Activated CD4-positive, CD25-positive, alpha-beta regulatory T cell treated with anti-CD3 and anti-CD28 coated beads, Interleukin-2, amount 50 U/mL, for 72 hours (primary cell): Measurements from ENCODE around the gene CCL2.

Experiments used
- DNase-seq: peaks from one replicate; pipeline ENCODE4 v3.0.0; 2021

Gene CCL2

DNA sequence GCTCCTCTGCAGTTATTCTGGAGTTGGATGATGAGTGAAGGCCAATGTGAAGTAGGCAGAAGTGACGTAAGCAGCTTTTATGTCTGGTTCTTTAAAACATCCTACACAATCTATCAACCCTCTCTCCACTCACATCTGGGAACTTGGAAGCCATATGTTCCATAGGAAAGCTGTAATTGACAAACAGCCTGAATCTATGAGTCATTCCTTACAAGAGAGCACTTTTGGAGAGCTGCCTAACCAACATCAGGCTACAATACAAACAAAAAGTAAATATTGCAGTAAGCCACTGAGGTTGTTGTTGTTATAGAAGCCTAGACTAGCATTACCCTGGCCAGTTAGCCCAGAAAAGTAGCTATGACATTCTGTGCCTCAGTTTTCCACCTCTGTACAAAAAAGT, 20.8 kb downstream of the CCL2 start:
- DNase-seq = no peak

DNA sequence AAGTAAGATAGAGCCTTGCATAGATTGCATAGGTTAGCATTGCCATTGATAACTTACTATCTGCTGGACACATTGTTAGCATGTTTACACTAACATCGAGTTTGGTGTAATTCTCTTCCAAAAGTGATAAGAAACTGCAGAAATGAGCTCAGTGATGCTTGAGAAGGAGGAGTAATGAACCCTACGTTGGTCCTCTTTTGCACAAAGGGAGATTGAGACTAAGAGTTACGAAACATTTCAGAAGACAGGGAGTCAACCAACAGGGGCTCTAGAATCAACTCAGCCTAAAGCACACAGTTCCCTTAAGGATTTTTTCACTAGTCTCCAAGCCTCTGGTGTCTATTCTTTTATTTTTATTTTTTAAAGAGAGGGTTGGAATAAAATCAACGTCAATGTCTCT, 21.7 kb downstream of the CCL2 start:
- no peak for DNase-seq

DNA sequence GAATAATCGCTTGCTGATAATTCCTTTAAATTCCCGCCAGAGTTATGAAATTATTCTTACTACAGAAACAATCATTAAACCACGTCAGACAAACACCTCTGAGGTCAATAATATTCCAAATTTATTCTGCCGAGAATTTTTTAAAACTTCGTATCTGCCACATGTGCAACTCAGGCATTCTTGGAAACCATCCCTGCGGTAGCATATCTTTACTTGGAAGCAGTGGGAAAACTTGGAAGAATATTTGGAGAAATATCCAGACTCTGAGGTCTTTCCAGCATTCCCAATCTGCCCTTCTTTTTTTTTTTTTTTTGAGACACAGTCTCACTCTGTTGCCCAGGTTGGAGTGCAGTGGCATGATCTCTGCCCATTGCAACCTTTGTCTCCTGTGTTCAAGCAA, 28.5 kb downstream of the CCL2 start:
- no peak for DNase-seq

DNA sequence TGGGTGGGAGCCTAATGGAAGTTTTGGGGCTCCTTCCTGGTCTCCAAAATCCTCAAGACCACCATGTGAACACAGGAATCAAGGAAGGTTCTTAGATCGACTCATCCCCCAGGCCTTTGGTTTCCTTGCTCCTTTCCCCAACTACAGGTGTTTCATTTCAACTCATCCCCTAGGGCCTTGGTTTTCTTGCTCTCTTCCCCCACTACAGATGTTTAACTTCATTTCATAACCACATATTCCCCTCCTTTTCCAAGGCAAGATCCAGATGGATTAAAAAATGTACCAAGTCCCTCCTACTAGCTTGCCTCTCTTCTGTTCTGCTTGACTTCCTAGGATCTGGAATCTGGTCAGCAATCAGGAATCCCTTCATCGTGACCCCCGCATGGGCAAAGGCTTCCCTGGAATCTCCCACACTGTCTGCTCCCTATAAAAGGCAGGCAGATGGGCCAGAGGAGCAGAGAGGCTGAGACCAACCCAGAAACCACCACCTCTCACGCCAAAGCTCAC, 30.3 kb downstream of the CCL2 start, which contains the start of gene CCL11:
Gene CCL11, plus strand, starts transcription at position 457 of the 507 bp plus-strand sequence. CDS start 67 bp downstream, outside the sequence.
- DNase-seq = no peak

GRCh38 chr17:34287875-34288274, 32.8 kb downstream of the CCL2 start:
- no peak for DNase-seq

DNA sequence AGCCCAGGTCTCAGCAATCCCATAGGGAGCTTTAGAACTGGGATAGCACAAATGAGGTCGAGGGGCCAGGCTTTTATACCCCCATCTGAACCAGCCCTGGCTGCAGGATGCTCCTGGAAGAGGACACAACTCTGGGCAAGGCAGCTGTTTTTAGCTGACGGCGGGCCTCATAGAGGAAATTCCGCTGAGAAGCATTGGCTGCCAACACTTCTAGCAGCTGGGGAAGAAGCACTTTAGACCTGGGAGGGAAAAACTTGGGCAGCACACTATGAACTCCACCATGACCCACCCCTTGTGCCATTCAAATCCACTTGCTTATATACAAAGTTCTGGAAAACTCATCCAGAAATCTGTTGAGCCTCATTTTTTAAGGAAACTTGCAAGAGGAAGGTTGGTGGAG, 35.5 kb downstream of the CCL2 start:
- DNase-seq = no peak

GRCh38 chr17:34291721-34292348, 36.8 kb downstream of the CCL2 start:
- DNase-seq = no peak

DNA sequence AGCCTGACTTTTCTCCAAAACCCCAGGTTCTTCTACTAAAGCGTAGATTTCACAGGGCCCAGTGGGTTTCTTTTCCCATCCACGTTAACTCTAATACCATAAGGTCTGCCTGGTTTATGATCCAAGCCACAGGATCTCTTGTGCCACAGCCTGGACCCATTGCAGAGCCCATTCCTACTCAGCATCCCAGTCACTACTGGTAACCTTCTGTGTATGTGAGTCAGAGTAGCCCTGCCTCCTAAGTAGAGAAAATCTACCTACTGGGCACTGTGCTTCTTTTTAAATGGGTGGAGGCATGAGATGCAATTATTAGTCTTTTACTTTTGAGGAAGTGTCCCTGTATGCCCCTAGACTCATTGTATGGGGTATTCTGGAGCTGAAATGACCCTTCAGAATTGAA, 43.9 kb downstream of the CCL2 start:
- no peak for DNase-seq

DNA sequence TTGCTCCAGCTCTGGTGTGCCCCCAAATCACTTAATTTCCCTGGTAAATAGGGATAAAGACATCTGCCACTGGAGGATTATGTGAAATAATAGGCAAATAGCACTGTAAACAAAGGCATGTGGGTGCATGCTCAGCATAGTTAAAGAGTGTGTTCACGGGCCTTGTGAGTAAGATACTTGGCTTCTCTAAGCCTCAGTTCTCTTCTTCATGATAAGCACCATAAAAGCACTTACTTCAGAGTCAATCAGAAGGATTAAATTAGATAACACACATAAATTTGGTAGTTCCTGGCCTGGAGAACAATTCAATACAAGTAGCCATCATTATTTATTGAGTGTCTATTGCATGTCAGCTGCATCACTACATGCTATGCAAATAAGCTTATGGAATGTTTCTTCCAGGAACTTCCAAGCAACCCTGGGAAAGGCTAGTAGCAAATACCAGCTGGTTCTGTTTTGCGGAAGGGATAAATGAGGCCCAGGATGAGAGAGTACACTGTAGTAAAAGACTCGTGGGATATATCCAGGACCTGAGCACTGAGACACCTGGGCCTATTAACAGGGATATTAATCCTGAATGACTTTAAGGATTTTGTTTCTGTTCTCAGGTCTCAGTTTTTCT, 45.0 kb downstream of the CCL2 start:
- no peak for DNase-seq

DNA sequence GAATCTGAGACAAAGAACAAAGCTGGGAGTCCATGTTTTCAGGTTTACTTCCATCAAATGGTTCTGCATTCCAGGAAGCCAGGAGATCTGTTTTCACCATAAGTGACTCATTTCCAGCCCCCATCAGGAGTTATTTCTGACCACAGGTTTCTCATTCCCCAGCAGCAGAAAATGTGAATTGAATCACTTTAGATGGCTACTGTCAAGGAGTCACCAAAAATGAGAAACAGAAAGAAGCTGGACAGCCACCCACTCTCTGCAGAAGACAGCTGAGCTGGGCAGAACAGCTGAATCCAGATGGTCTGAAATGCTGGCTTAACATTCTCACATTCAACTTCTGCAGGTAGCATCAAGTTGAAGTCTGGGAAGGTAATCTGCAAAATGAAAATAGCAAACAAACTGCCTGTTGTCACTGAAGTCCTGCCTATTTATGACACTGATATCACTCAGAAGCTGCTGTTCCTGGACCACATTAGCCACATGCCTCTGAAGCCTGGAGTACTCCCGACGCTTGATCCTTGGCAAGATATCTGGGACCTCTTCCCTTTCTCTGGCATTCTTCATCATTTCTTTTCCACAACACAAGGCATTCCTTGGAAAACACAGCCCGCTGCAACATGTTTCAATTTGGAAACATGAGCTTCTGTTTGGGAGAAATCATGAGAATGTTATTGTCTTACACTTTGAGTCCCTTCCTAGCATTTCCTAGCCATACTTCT, 45.7 kb downstream of the CCL2 start:
- DNase-seq = no peak

GRCh38 chr17:34301986-34302385, 46.9 kb downstream of the CCL2 start:
- no peak for DNase-seq

DNA sequence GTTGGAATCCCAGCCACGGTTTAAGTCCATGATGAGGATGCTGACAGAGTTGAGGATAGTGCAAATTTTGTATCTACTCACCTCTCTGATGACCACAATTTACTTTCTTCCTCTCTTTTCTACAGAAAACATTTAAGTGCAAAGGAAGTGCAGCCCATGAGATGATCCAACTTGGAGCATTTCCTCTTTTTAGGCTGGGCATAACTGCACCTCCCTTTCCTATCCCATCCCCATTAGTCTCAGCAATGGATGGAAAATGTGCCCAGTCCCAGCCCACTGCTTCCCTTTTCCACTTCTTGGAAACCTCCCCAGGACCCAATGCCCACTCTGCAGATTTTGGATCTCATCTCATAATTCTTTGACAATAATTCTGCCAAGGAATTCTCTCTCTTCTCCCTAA, 47.6 kb downstream of the CCL2 start:
- DNase-seq = no peak

DNA sequence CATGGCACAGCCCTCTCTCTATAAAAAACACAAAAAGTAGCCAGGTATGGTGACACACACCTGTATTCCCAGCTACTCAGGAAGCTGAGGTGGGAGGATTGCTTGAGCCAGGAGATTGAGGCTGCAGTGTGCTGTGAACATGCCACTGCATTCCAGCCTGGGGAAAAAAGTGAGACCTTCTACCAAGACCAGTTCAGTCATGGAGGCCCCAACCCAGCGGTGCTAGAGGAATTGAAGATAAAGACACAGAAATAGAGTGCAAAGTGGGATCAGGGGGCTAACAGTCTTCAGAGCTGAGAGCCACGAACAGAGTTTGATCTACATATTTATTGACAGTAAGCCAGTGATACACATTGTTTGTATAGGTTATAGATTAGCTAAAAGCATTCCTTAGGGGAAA, 48.5 kb downstream of the CCL2 start:
- no peak for DNase-seq

- DNase-seq = no peak
Measured at GRCh38 chr17:34305061-34305460, 50.0 kb downstream of the CCL2 start.

DNA sequence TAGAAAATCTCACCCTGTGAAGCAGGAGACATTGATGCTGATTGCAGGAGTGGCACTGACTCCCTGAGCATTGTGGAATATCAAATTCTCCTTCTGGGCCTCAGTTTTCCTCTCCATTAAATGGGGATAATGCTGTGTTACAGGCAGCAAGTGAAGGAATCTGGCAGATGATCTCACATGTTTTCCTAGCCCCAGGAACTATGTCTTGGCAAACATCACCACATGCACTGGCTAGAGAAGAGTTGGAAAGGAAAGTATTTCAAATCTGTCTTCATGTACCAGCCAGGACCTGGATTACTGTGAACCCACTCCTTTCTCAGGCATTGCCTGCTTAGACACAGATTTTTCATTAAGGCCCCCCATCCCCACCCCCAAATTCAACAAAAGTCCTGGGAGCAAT, 50.5 kb downstream of the CCL2 start:
- no peak for DNase-seq

DNA sequence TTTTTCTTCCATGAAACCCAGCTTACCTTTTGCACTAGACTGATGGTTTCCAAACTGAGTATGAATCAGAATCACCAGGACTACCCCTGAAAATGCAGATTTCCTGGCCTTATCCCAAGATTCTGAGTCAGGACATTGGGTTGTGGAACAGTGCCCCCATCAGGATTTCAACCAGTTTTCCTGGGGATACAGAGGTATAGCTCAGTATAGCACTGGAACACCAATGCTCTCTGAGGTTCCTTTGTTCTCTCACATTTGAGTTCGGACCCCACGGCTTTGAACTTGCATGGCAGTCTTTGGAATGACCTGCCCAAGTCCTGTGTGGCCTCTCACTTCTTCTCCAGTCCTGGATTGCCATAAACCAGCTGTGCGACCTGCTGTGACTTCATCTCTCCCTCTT, 51.4 kb downstream of the CCL2 start:
- no peak for DNase-seq
